Measurements from ENCODE around the gene KIF22. TPM values are rescaled to one million over a fixed set of nuclear protein-coding genes. Genes with fewer than 3 reads are reported as not detected.
"Not testable (repeated sequence)": the region's sequence is repeated elsewhere in the genome, so short reads cannot be mapped to it uniquely, and the experiment has no call there.

KIF22 gene
- total RNA-seq (2014; rRNA removed; shearing (Covaris generic)): 29.9 and 34.9 TPM in 2 replicates
- polyA plus RNA-seq (2015; cell fraction: cytosol; rRNA removed): 40.7 and 46.6 TPM in 2 replicates
- 189 and 220 TPM in 2 replicates for polyA plus RNA-seq (2015; cell fraction: nucleus; rRNA removed)

GRCh38 chr16:29790183-29790948 lies at the start of gene KIF22:
Gene KIF22, plus strand, starts transcription at chr16:29790751. Its CDS starts 9 bp downstream, at chr16:29790760.
- DNase-seq (ENCODE audit: low read depth, low spot score): peak; percentile 96
- in situ Hi-C loops (cut with HindIII; ENCODE audit: low pct_unique_long_range_greater_than_20kb, low sequenced_read_pairs): no loop called here

- DNase-seq (ENCODE audit: low read depth, low spot score): no peak
- in situ Hi-C loops (cut with HindIII; ENCODE audit: low pct_unique_long_range_greater_than_20kb, low sequenced_read_pairs): no loop called here
Measured at GRCh38 chr16:29742683-29743275, 47.8 kb upstream of the KIF22 start.

- in situ Hi-C loops (cut with HindIII; ENCODE audit: low pct_unique_long_range_greater_than_20kb, low sequenced_read_pairs): no loop called here
Measured at GRCh38 chr16:29743475-29743826, 47.1 kb upstream of the KIF22 start.

GRCh38 chr16:29743827-29744531 lies 46.6 kb upstream of the KIF22 start:
- DNase-seq (ENCODE audit: low read depth, low spot score): no peak
- in situ Hi-C loops (cut with HindIII; ENCODE audit: low pct_unique_long_range_greater_than_20kb, low sequenced_read_pairs): no loop called here

More at GRCh38 chr16:29743475-29743826, 47.1 kb upstream of the KIF22 start:
- DNase-seq (ENCODE audit: low read depth, low spot score): no peak

- no peak for DNase-seq (ENCODE audit: low read depth, low spot score)
- in situ Hi-C loops (cut with HindIII; ENCODE audit: low pct_unique_long_range_greater_than_20kb, low sequenced_read_pairs): no loop called here
Measured at GRCh38 chr16:29744541-29745101, 45.9 kb upstream of the KIF22 start.

- in situ Hi-C loops (cut with HindIII; ENCODE audit: low pct_unique_long_range_greater_than_20kb, low sequenced_read_pairs): no loop called here
- no peak for DNase-seq (ENCODE audit: low read depth, low spot score)
Measured at GRCh38 chr16:29745121-29745852, 45.3 kb upstream of the KIF22 start.

GRCh38 chr16:29745853-29746345 lies 44.7 kb upstream of the KIF22 start, which contains the start of gene C16orf54:
Gene C16orf54, minus strand, starts transcription at chr16:29745990. Its CDS starts 1,039 bp downstream, at chr16:29744951.
- in situ Hi-C loops (cut with HindIII; ENCODE audit: low pct_unique_long_range_greater_than_20kb, low sequenced_read_pairs): no loop called here
- no peak for DNase-seq (ENCODE audit: low read depth, low spot score)

- DNase-seq (ENCODE audit: low read depth, low spot score); in situ Hi-C loops (cut with HindIII; ENCODE audit: low pct_unique_long_range_greater_than_20kb, low sequenced_read_pairs): not testable (repeated sequence)
Measured at GRCh38 chr16:29746518-29746917, 44.0 kb upstream of the KIF22 start.

- in situ Hi-C loops (cut with HindIII; ENCODE audit: low pct_unique_long_range_greater_than_20kb, low sequenced_read_pairs): no loop called here
- no peak for DNase-seq (ENCODE audit: low read depth, low spot score)
Measured at GRCh38 chr16:29747947-29748759, 42.4 kb upstream of the KIF22 start.

- in situ Hi-C loops (cut with HindIII; ENCODE audit: low pct_unique_long_range_greater_than_20kb, low sequenced_read_pairs); DNase-seq (ENCODE audit: low read depth, low spot score): not testable (repeated sequence)
Measured at GRCh38 chr16:29748760-29749149, 41.8 kb upstream of the KIF22 start.

GRCh38 chr16:29753516-29753915 lies 37.0 kb upstream of the KIF22 start:
- in situ Hi-C loops (cut with HindIII; ENCODE audit: low pct_unique_long_range_greater_than_20kb, low sequenced_read_pairs): no loop called here
- no peak for DNase-seq (ENCODE audit: low read depth, low spot score)

- no peak for DNase-seq (ENCODE audit: low read depth, low spot score)
- in situ Hi-C loops (cut with HindIII; ENCODE audit: low pct_unique_long_range_greater_than_20kb, low sequenced_read_pairs): no loop called here
Measured at GRCh38 chr16:29756654-29757053, 33.9 kb upstream of the KIF22 start.

- in situ Hi-C loops (cut with HindIII; ENCODE audit: low pct_unique_long_range_greater_than_20kb, low sequenced_read_pairs); DNase-seq (ENCODE audit: low read depth, low spot score): not testable (repeated sequence)
Measured at GRCh38 chr16:29757086-29757485, 33.5 kb upstream of the KIF22 start.

GRCh38 chr16:29757950-29758466 lies 32.5 kb upstream of the KIF22 start:
- DNase-seq (ENCODE audit: low read depth, low spot score): no peak
- in situ Hi-C loops (cut with HindIII; ENCODE audit: low pct_unique_long_range_greater_than_20kb, low sequenced_read_pairs): no loop called here

- in situ Hi-C loops (cut with HindIII; ENCODE audit: low pct_unique_long_range_greater_than_20kb, low sequenced_read_pairs): no loop called here
- DNase-seq (ENCODE audit: low read depth, low spot score): no peak
Measured at GRCh38 chr16:29760567-29761279, 29.8 kb upstream of the KIF22 start.

- DNase-seq (ENCODE audit: low read depth, low spot score); in situ Hi-C loops (cut with HindIII; ENCODE audit: low pct_unique_long_range_greater_than_20kb, low sequenced_read_pairs): not testable (repeated sequence)
Measured at GRCh38 chr16:29761280-29761651, 29.3 kb upstream of the KIF22 start.

Data from SK-MEL-5 (cell line).